Loucy (cell line): ENCODE results near the gene UBE2J2.

Source experiments
- H2AFZ ChIP-seq: fragments of 200-600 bp; sonication (generic); 2 replicates; pipeline ENCODE4 v1.6.0; 2016; ENCODE audit warnings: antibody characterized with exemption, mild to moderate bottlenecking, low read length, moderate library complexity
- H3F3A ChIP-seq: fragments of 200-600 bp; 2 replicates; pipeline ENCODE4 v1.6.0; 2016; ENCODE audit warnings: antibody characterized with exemption, low read depth, mild to moderate bottlenecking
- H3K27me3 ChIP-seq: fragments of 200-600 bp; sonication (generic); 2 replicates; pipeline ENCODE4 v1.6.1; 2014; ENCODE audit warnings: low read length, mild to moderate bottlenecking; ENCODE audit not compliant: insufficient read depth, poor library complexity, severe bottlenecking
- H3K36me3 ChIP-seq: fragments of 200-600 bp; sonication (generic); 2 replicates; pipeline ENCODE4 v1.6.1; 2016; ENCODE audit warnings: low read length; ENCODE audit not compliant: insufficient read depth
- H3K4me1 ChIP-seq: fragments of 200-600 bp; sonication (generic); 2 replicates; pipeline ENCODE4 v1.5.1; 2014; ENCODE audit warnings: low read length, mild to moderate bottlenecking; ENCODE audit not compliant: insufficient read depth, poor library complexity, severe bottlenecking
- H3K4me2 ChIP-seq: fragments of 200-600 bp; sonication (generic); 2 replicates; pipeline ENCODE4 v1.6.0; 2014; ENCODE audit warnings: antibody characterized with exemption, low read length, low read depth, mild to moderate bottlenecking; ENCODE audit not compliant: poor library complexity, severe bottlenecking
- H3K4me3 ChIP-seq: fragments of 200-600 bp; sonication (generic); 2 replicates; pipeline ENCODE4 v1.5.1; 2014; ENCODE audit warnings: low read length, mild to moderate bottlenecking, mixed read lengths; ENCODE audit not compliant: poor library complexity, severe bottlenecking
- H3K79me2 ChIP-seq: fragments of 200-600 bp; sonication (generic); 2 replicates; pipeline ENCODE4 v1.6.1; 2014; ENCODE audit warnings: low read length; ENCODE audit not compliant: insufficient read depth
- H3K9ac ChIP-seq: fragments of 200-600 bp; sonication (generic); 2 replicates; pipeline ENCODE4 v1.6.0; 2014; ENCODE audit warnings: mild to moderate bottlenecking, low read depth, low read length, moderate library complexity; ENCODE audit not compliant: poor library complexity, severe bottlenecking
- H3K9me2 ChIP-seq: fragments of 200-600 bp; sonication (generic); replicated peaks from 2 replicates; pipeline ENCODE4 v1.6.1; 2016; ENCODE audit warnings: low read depth, low read length, mixed read lengths
- H3K9me3 ChIP-seq: fragments of 200-600 bp; sonication (generic); 2 replicates; pipeline ENCODE4 v1.6.1; 2014; ENCODE audit warnings: mild to moderate bottlenecking, antibody characterized with exemption, low read length, low read depth; ENCODE audit not compliant: insufficient read depth
- H4K20me1 ChIP-seq: fragments of 200-600 bp; sonication (generic); 2 replicates; pipeline ENCODE4 v1.6.0; 2014; ENCODE audit warnings: antibody characterized with exemption, low read length, mild to moderate bottlenecking; ENCODE audit not compliant: insufficient read depth, poor library complexity, severe bottlenecking
- CTCF ChIP-seq: fragments of 200-600 bp; sonication (generic); conservative IDR thresholded peaks from 2 replicates; pipeline ENCODE4 v1.5.1; 2014; ENCODE audit warnings: mild to moderate bottlenecking, antibody characterized with exemption, low read length
- EZH2phosphoT487 ChIP-seq: fragments of 200-600 bp; IDR thresholded peaks from 2 replicates; pipeline ENCODE4 v1.6.1; 2018; ENCODE audit warnings: antibody characterized with exemption, mild to moderate bottlenecking, moderate library complexity, borderline replicate concordance

Gene UBE2J2

GRCh38 chr1:1206376-1206965 is 67.2 kb downstream of the UBE2J2 start, which contains the start of gene TNFRSF18:
Gene TNFRSF18, minus strand, starts transcription at chr1:1206592. Its CDS starts 21 bp downstream, at chr1:1206571.
- no peaks in the 10 kb centered on the region for H3K9me3 ChIP-seq
- no peaks in the 10 kb centered on the region for H3K36me3 ChIP-seq
- H3K79me2 ChIP-seq = peaks cover 13% of the 10 kb centered on the region; the same call in 1 of the 2 replicates
- H3K9ac ChIP-seq = peak within 1 kb of the TSS; percentile 71
- H2AFZ ChIP-seq = no peak within 1 kb of the TSS
- H3K4me3 ChIP-seq = peak within 1 kb of the TSS; percentile 49
- 0 out of 2 replicates have a peak, but pooled peaks cover 3% of the 10 kb centered on the region for H3F3A ChIP-seq
- H4K20me1 ChIP-seq = no peaks in the 10 kb centered on the region
- peaks cover 47% of the 10 kb centered on the region for H3K4me1 ChIP-seq
- no peaks in the 10 kb centered on the region for H3K27me3 ChIP-seq
- TF ChIP-seq CTCF (no peak), EZH2phosphoT487 (no peak)
- H3K4me2 ChIP-seq = peak within 1 kb of the TSS; percentile 85
- H3K9me2 ChIP-seq = no peaks in the 10 kb centered on the region

- H2AFZ ChIP-seq = no peak overlapping the region
- H3K4me3 ChIP-seq = peak overlapping the region; percentile 49
- H3K4me1 ChIP-seq = peaks cover 47% of the 10 kb centered on the region
- peak overlapping the region; percentile 43 for H3K9ac ChIP-seq
- H3K36me3 ChIP-seq = no peaks in the 10 kb centered on the region
- TF ChIP-seq CTCF (no peak), EZH2phosphoT487 (no peak)
- no peaks in the 10 kb centered on the region for H4K20me1 ChIP-seq
- H3K9me2 ChIP-seq = no peaks in the 10 kb centered on the region
- 0 out of 2 replicates have a peak, but pooled peaks cover 3% of the 10 kb centered on the region for H3F3A ChIP-seq
- H3K79me2 ChIP-seq = peaks cover 7% of the 10 kb centered on the region; the same call in 1 of the 2 replicates
- no peaks in the 10 kb centered on the region for H3K27me3 ChIP-seq
- no peaks in the 10 kb centered on the region for H3K9me3 ChIP-seq
- peak overlapping the region; percentile 45 for H3K4me2 ChIP-seq
These were observed 67.8 kb downstream of the UBE2J2 start for GRCh38 chr1:1205769-1206375.

- H3K9me2 ChIP-seq = no peaks in the 10 kb centered on the region
- H3K36me3 ChIP-seq = no peaks in the 10 kb centered on the region
- H2AFZ ChIP-seq = no peak overlapping the region
- no peaks in the 10 kb centered on the region for H4K20me1 ChIP-seq
- no peaks in the 10 kb centered on the region for H3K9me3 ChIP-seq
- H3F3A ChIP-seq = 0 out of 2 replicates have a peak, but pooled peaks cover 3% of the 10 kb centered on the region
- H3K27me3 ChIP-seq = no peaks in the 10 kb centered on the region
- TF ChIP-seq CTCF = no peak
- no peak for TF ChIP-seq EZH2phosphoT487
- H3K79me2 ChIP-seq = peaks cover 2% of the 10 kb centered on the region; the same call in 1 of the 2 replicates
- peaks cover 43% of the 10 kb centered on the region for H3K4me1 ChIP-seq
- H3K4me2 ChIP-seq = peak overlapping the region; percentile 45
- peak overlapping the region; percentile 43 for H3K9ac ChIP-seq
- H3K4me3 ChIP-seq = no peak overlapping the region
These were observed 68.5 kb downstream of the UBE2J2 start for GRCh38 chr1:1204998-1205768.
